ENCODE data around the gene UGDH.

GRCh38 chr4:39539089-39539611 is 11.9 kb upstream of the UGDH start:
- TF ChIP-seq CTCF (IDR thresholded peaks at IDR 0.05) (no peak), POLR2AphosphoS5 (IDR thresholded peaks at IDR 0.05) (peak in 1 of 3 donors; percentile 22), POLR2A (IDR thresholded peaks at IDR 0.05) (no peak)
